HUES6 (cell line): ENCODE results near the gene TJP1.

ENCODE experiments used
- H3K27ac ChIP-seq: 2 replicates; pipeline ENCODE4 v1.7.0; 2013; ENCODE audit warnings: low read depth, mild to moderate bottlenecking, low read length, inconsistent platforms
- H3K27me3 ChIP-seq: 2 replicates; pipeline ENCODE4 v1.6.1; 2013; ENCODE audit warnings: low read length; ENCODE audit not compliant: control insufficient read depth, insufficient read depth
- H3K36me3 ChIP-seq: 2 replicates; pipeline ENCODE4 v1.6.1; 2013; ENCODE audit warnings: low read length; ENCODE audit not compliant: control insufficient read depth, insufficient read depth
- H3K4me1 ChIP-seq: 2 replicates; pipeline ENCODE4 v1.6.1; 2013; ENCODE audit warnings: low read length; ENCODE audit not compliant: control insufficient read depth, insufficient read depth
- H3K4me3 ChIP-seq: 2 replicates; pipeline ENCODE4 v1.5.1; 2013; ENCODE audit warnings: low read depth, low read length
- H3K9ac ChIP-seq: one replicate; pipeline ENCODE4 v1.6.1; 2013; ENCODE audit warnings: mild to moderate bottlenecking, low read length
- H3K9me3 ChIP-seq: 2 replicates; pipeline ENCODE4 v1.6.1; 2013; ENCODE audit warnings: low read depth, low read length; ENCODE audit not compliant: control insufficient read depth, insufficient read depth

Gene TJP1

GRCh38 chr15:29753506-29753905 is 68.8 kb downstream of the TJP1 start:
- Histone ChIP-seq H3K9ac (no peak overlapping the region), H3K9me3 (no peaks in the 10 kb centered on the region), H3K27me3 (no peaks in the 10 kb centered on the region), H3K4me1 (peaks cover 29% of the 10 kb centered on the region), H3K36me3 (peaks cover 25% of the 10 kb centered on the region), H3K4me3 (no peak overlapping the region), H3K27ac (no peak overlapping the region)

- peaks cover 4% of the 10 kb centered on the region; the same call in 1 of the 2 replicates for H3K4me1 ChIP-seq
- H3K36me3 ChIP-seq, result peaks cover 30% of the 10 kb centered on the region
- H3K4me3 ChIP-seq, result no peak overlapping the region
- H3K27me3 ChIP-seq, result no peaks in the 10 kb centered on the region
- no peaks in the 10 kb centered on the region for H3K9me3 ChIP-seq
- no peak overlapping the region for H3K9ac ChIP-seq
- no peak overlapping the region for H3K27ac ChIP-seq
Measured at GRCh38 chr15:29750754-29751153, 71.5 kb downstream of the TJP1 start.

- H3K4me3 ChIP-seq, result no peak overlapping the region
- peaks cover 27% of the 10 kb centered on the region for H3K36me3 ChIP-seq
- no peaks in the 10 kb centered on the region for H3K4me1 ChIP-seq
- no peak overlapping the region for H3K9ac ChIP-seq
- no peak overlapping the region for H3K27ac ChIP-seq
- H3K27me3 ChIP-seq, result no peaks in the 10 kb centered on the region
- no peaks in the 10 kb centered on the region for H3K9me3 ChIP-seq
Measured at GRCh38 chr15:29749365-29750086, 72.7 kb downstream of the TJP1 start.

- no peak overlapping the region for H3K27ac ChIP-seq
- H3K9me3 ChIP-seq, result no peaks in the 10 kb centered on the region
- H3K4me3 ChIP-seq, result no peak overlapping the region
- H3K9ac ChIP-seq, result no peak overlapping the region
- H3K27me3 ChIP-seq, result no peaks in the 10 kb centered on the region
- H3K36me3 ChIP-seq, result peaks cover 21% of the 10 kb centered on the region
- no peaks in the 10 kb centered on the region for H3K4me1 ChIP-seq
Measured at GRCh38 chr15:29747837-29748417, 74.3 kb downstream of the TJP1 start.

- Histone ChIP-seq H3K36me3 (peaks cover 46% of the 10 kb centered on the region), H3K9ac (no peak overlapping the region), H3K4me1 (no peaks in the 10 kb centered on the region), H3K27me3 (no peaks in the 10 kb centered on the region), H3K4me3 (no peak overlapping the region), H3K9me3 (no peaks in the 10 kb centered on the region), H3K27ac (no peak overlapping the region)
Measured at GRCh38 chr15:29743475-29743874, 78.8 kb downstream of the TJP1 start.

- H3K9me3 ChIP-seq, result no peaks in the 10 kb centered on the region
- peaks cover 68% of the 10 kb centered on the region for H3K36me3 ChIP-seq
- no peak overlapping the region for H3K27ac ChIP-seq
- H3K9ac ChIP-seq, result no peak overlapping the region
- no peaks in the 10 kb centered on the region for H3K27me3 ChIP-seq
- no peak overlapping the region for H3K4me3 ChIP-seq
- H3K4me1 ChIP-seq, result peaks cover 4% of the 10 kb centered on the region; the same call in 1 of the 2 replicates
Measured at GRCh38 chr15:29740692-29741311, 81.5 kb downstream of the TJP1 start.

GRCh38 chr15:29736744-29737020 is 85.6 kb downstream of the TJP1 start:
- H3K9me3 ChIP-seq, result no peaks in the 10 kb centered on the region
- no peaks in the 10 kb centered on the region for H3K27me3 ChIP-seq
- H3K4me3 ChIP-seq, result no peak overlapping the region
- H3K4me1 ChIP-seq, result peaks cover 8% of the 10 kb centered on the region; the same call in 1 of the 2 replicates
- no peak overlapping the region for H3K27ac ChIP-seq
- H3K36me3 ChIP-seq, result peaks cover 90% of the 10 kb centered on the region
- no peak overlapping the region for H3K9ac ChIP-seq

GRCh38 chr15:29736012-29736743 is 86.1 kb downstream of the TJP1 start:
- H3K36me3 ChIP-seq, result peaks cover 89% of the 10 kb centered on the region
- peaks cover 8% of the 10 kb centered on the region; the same call in 1 of the 2 replicates for H3K4me1 ChIP-seq
- H3K4me3 ChIP-seq, result no peak overlapping the region
- H3K9ac ChIP-seq, result no peak overlapping the region
- H3K27me3 ChIP-seq, result no peaks in the 10 kb centered on the region
- H3K9me3 ChIP-seq, result no peaks in the 10 kb centered on the region
- peak overlapping the region; percentile 4; the same call in 1 of the 2 replicates for H3K27ac ChIP-seq

GRCh38 chr15:29734917-29735572 is 87.2 kb downstream of the TJP1 start:
- no peak overlapping the region for H3K27ac ChIP-seq
- H3K9ac ChIP-seq, result no peak overlapping the region
- H3K4me3 ChIP-seq, result no peak overlapping the region
- peaks cover 8% of the 10 kb centered on the region; the same call in 1 of the 2 replicates for H3K4me1 ChIP-seq
- H3K9me3 ChIP-seq, result no peaks in the 10 kb centered on the region
- H3K36me3 ChIP-seq, result peaks cover 87% of the 10 kb centered on the region
- no peaks in the 10 kb centered on the region for H3K27me3 ChIP-seq

GRCh38 chr15:29731865-29732264 is 90.4 kb downstream of the TJP1 start:
- H3K36me3 ChIP-seq, result peaks cover 87% of the 10 kb centered on the region
- no peak overlapping the region for H3K9ac ChIP-seq
- no peaks in the 10 kb centered on the region for H3K9me3 ChIP-seq
- no peak overlapping the region for H3K4me3 ChIP-seq
- H3K27me3 ChIP-seq, result no peaks in the 10 kb centered on the region
- H3K4me1 ChIP-seq, result peaks cover 8% of the 10 kb centered on the region; the same call in 1 of the 2 replicates
- H3K27ac ChIP-seq, result no peak overlapping the region
